SKM-1 treated with dmso at 0.1 percent for 144 hours (cell line): Measurements from ENCODE around the gene RND2.

Experiments
- DNase-seq: peaks from one replicate; lab custom pipeline; 2025; ENCODE audit not compliant: unreplicated experiment; lab: John Stamatoyannopoulos, UW

The RND2 gene

DNA sequence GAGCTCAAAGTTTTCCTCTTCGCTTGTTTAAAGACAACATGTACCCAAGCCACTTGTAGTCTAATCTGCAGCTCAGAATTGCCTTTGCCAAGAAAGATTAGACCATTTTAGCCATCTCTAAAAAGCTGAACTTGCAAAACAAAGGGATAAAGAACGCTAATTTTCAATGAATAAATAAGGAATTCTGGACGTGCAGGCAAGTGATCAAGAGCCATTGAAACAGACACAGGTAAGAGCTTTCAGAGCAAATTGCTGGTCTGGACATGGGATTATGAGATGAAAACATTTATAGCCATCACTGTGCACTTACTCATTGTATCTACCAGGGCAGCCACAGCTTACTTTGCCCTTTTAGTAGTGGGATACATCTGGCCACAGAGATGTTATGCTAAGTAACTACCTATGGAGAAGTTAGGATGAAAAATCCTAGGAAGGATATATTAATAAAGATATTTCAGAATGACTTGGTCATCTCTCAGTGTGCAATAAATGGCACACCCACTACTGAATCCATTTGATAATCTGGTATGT, 44.4 kb downstream of the RND2 start:
- DNase-seq, result no peak

DNA sequence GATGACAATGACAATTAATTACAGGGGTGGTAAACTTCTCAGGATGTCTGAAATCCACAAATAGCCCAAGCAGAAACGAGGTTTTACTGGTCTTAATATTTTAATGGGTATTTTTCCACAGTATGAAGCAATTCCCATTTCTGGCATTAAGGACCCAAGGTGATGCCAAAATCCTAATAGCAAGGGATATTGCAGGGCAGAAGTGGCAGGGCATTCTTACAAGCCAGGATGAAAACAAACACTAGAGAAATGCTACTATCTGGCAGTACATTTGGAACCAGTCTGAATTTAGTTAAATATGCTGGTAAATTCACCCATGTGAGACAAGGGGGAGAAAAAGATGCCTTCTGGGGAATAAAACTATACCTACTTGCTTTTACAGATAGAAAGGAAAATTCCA, 45.2 kb downstream of the RND2 start:
- no peak for DNase-seq

DNA sequence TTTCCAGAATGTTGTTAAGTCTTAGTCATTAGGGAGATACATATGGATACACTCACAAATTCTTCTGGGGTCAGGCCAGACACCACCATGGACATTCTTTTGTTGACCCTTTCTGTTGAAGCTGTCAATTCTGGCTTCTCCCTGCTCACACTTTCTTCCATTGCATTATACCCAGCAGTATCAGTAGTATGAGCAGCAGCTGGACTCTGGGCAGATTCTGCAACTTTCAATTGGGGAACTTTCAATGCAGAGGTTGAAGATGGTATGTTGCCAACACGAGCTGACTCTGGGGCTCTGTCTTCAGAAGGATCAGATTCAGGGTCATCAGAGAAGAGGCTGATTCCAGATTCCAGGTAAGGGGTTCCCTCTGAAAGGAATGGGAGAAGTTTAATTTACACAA, 45.8 kb downstream of the RND2 start:
- DNase-seq, result no peak

DNA sequence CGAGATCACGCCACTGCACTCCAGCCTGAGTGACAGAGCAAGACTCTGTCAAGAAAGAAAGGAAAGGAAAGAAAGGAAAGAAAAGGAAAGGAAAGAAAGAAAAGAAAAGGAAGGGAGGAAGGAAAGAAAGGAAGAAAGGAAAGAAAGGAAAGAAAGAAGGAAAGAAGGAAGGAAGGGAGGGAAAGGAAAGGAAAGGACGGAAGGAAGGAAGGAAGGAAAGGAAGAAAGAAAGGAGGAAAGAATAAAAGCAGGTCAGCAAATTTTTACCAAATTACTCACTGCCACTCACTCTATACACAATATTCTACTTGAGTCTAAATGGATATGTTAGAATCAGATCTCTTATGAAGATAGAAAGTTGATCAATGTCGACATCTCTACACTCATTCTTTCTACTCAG, 49.8 kb downstream of the RND2 start:
- no peak for DNase-seq

DNA sequence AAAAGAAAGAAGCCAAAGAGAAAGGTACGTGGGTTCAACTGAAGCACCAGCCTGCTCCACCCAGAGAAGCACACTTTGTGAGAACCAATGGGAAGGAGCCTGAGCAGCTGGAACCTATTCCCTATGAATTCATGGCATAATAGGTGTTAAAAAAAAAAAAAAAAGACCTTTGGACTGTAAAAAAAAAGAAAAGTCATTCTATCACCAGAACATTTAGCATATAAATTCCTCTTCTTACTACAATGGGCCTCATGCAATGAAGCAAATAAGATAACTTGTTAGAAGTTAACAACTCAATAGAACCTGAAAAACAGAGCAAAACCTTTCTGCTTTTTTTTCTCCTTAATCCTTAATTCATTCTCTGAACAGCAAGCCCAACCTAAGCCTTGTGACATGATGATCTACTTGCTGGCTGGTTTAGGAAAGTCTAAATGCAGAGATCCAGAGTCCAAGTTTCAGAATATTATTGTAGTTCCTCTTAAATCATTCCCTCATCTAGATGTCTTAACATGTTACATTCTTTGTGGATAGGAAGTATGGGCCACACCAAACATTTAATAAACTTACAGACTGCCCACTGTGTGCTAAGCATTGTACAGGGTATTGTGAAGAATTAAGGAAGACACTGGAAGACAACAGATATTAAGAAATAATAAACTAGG, 54.7 kb downstream of the RND2 start:
- DNase-seq, result no peak
